SKM-1 treated with dmso at 0.1 percent for 144 hours (cell line): ENCODE measurements around the gene PLXNB3.
"Not testable (repeated sequence)": the region's sequence is repeated elsewhere in the genome, so short reads cannot be mapped to it uniquely, and the experiment has no call there.

Experiments
- DNase-seq: peaks from one replicate; lab custom pipeline; 2025; ENCODE audit not compliant: unreplicated experiment; lab: John Stamatoyannopoulos, UW

The PLXNB3 gene

DNA sequence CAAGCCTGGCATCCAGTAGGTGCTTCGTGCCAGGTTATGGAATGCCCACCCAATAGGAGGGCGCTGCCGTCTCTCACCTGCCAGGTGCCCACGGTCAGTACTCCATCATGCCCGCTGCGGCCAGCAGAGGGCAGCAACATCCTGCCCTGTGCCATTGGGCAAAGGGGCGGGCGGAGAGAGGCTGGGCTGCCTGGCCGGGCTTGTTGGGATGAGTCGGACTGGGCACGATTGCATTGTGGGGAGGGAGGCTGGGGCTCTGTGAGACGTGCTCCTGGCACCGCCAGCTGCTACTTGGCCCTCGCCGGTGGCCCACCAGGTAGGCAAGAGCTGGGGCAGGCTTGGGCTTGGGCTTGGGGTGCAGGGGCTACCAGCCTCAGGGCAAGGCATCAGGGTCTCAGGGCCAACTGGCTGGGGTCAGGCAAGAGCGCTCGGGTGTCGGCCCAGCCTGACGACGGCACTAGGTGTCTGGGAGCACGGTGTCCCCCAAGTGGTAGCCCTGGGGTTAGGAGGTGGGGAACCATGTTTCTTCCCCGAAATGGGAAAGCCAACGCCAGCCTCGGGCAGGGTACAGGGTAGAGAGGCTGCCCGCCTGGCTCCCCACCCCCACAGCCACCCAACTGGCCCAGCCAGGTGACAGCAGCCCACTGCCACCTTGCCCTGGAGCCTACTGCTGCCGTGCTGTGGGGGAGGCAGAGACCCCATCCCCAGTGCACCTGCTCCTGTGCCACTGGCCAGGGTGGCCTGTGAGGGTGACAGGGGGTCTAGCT, at the start of gene PLXNB3:
Gene PLXNB3, plus strand, starts transcription at position 261 of the 767 bp plus-strand sequence. CDS start 1,287 bp downstream, outside the sequence.
- peak; percentile 36 for DNase-seq

DNA sequence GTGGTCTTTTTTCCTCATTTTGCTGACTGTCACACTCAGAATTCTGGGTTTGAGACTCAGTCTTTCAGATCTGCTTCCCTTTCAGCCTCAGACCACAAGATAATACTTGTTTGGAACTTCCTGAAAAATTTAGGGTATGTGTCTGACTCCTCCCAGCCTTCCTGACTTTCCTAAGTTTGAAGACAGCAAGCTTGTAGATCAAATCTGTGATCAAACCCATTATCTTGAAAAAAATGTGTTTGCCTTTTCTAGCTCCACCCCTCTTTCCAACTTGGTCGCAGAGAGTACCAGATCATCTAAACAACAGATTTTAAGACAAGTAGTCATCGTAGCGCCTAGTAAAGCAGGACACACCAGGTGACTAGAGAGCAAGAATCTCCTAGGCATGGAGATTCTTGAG, 49.8 kb upstream of the PLXNB3 start:
- no peak for DNase-seq

- DNase-seq, result no peak
Measured at GRCh38 chrX:153717445-153717844, 46.6 kb upstream of the PLXNB3 start.

GRCh38 chrX:153719238-153719637, 44.8 kb upstream of the PLXNB3 start:
- DNase-seq, result no peak

- no peak for DNase-seq
Measured at GRCh38 chrX:153719701-153720100, 44.3 kb upstream of the PLXNB3 start.

- no peak for DNase-seq
Measured at GRCh38 chrX:153722704-153723350, 41.2 kb upstream of the PLXNB3 start.

- no peak for DNase-seq
Measured at GRCh38 chrX:153723351-153724251, 40.4 kb upstream of the PLXNB3 start.

- DNase-seq, result peak; percentile 82
Measured at GRCh38 chrX:153724252-153725038, 39.6 kb upstream of the PLXNB3 start, which contains the start of the genes ABCD1 and BCAP31. Gene ABCD1 (plus strand): TSS chrX:153724856. CDS start chrX:153725267, 411 bp downstream. Gene BCAP31 (minus strand): TSS chrX:153724387. CDS start chrX:153723244, 1,143 bp downstream.

DNA sequence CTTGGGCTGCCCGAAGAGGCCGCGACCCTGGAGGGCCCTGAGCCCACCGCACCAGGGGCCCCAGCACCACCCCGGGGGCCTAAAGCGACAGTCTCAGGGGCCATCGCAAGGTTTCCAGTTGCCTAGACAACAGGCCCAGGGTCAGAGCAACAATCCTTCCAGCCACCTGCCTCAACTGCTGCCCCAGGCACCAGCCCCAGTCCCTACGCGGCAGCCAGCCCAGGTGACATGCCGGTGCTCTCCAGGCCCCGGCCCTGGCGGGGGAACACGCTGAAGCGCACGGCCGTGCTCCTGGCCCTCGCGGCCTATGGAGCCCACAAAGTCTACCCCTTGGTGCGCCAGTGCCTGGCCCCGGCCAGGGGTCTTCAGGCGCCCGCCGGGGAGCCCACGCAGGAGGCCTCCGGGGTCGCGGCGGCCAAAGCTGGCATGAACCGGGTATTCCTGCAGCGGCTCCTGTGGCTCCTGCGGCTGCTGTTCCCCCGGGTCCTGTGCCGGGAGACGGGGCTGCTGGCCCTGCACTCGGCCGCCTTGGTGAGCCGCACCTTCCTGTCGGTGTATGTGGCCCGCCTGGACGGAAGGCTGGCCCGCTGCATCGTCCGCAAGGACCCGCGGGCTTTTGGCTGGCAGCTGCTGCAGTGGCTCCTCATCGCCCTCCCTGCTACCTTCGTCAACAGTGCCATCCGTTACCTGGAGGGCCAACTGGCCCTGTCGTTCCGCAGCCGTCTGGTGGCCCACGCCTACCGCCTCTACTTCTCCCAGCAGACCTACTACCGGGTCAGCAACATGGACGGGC, 38.8 kb upstream of the PLXNB3 start:
- no peak for DNase-seq

DNA sequence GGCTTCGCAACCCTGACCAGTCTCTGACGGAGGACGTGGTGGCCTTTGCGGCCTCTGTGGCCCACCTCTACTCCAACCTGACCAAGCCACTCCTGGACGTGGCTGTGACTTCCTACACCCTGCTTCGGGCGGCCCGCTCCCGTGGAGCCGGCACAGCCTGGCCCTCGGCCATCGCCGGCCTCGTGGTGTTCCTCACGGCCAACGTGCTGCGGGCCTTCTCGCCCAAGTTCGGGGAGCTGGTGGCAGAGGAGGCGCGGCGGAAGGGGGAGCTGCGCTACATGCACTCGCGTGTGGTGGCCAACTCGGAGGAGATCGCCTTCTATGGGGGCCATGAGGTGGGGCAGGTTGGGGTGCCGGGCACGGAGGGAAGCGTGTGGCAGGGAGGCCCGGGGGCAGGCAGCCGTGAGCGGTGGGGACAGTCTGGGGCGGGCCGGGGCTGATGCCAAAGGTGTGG, 38.2 kb upstream of the PLXNB3 start:
- DNase-seq, result no peak

GRCh38 chrX:153726286-153727122, 37.5 kb upstream of the PLXNB3 start:
- peak; percentile 59 for DNase-seq

DNA sequence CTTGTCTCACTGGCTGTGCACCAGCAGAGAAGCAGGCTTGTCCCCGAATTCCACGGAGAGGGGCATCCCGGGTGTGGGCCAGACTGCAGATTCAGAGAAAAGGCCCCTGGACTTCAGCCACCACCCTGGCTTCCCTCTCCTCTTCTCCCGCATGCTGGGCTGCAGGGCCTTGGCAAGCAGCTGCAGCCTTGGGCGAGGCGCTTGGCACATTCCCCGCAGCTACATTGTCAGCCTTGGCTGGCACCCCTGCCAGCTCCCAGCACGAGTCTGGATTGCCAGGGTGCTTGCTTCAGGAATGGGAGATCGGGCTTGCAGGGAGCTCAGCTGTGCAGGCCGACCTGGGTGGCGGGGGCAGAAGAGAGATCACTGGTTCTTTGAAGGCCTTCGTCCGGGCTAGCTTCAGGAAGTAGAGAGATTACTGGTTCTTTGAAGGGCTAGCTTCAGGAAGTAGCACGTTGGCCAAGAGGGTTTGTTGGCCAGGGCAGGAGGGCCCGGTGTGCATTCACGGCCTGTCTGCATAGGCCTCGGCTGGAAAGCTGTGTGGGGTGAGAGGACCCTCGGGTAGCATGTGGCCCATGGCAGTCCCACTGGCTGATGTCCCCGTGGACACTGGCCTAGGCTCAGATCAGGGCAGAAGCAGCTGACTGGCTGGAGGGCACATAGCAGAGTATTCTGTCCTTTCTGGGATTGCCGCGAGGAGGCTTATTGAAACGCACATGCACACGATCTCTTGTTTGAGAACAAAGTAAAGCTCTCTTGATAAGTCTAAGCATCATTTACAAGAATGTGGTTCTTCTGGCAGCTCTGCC, 36.7 kb upstream of the PLXNB3 start:
- DNase-seq, result no peak

- DNase-seq, result no peak
Measured at GRCh38 chrX:153728095-153728494, 36.0 kb upstream of the PLXNB3 start.

GRCh38 chrX:153728951-153729631, 35.0 kb upstream of the PLXNB3 start:
- no peak for DNase-seq

GRCh38 chrX:153730115-153730514, 33.9 kb upstream of the PLXNB3 start:
- DNase-seq, result not testable (repeated sequence)

DNA sequence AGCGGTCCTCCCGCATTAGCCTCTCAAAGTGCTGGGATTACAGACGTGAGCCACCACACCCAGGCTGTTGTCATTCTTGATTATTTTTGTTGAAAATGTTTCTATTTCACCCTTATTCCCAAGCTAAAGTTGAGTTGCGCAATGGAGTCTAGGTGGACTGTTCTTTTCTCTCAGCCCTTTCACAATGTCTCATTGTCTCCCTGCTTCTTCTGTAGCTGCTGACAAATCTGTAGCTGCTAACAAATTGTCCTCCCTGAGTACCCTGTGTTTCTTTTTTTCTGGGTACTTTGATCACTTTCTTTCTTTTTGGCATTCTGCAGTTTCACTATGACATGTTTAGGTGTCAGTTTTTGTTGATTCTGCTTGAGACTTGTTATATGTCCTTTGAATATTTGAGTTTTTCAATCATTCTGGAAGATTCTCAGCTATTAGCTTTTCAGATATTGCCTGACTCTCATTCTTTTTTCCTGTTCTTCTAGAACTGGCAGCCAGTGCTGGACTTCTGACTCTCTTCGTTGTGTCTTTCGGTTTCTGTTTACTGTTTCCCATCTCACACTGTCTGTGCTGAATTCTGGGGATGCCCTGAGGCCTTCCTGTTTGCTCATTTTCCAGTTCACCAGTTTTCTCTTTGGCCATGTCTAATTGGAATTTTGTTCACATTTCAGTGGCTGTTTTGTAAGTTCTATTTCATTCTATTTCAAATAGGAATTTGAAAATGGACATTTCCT, 32.8 kb upstream of the PLXNB3 start:
- DNase-seq, result no peak

- no peak for DNase-seq
Measured at GRCh38 chrX:153731845-153732215, 32.2 kb upstream of the PLXNB3 start.
